Measurements from ENCODE around the gene SLC5A11. TPM values are rescaled to one million over a fixed set of nuclear protein-coding genes. Genes with fewer than 3 reads are reported as not detected.

Gene SLC5A11
- total and polyA plus RNA-seq, 11 donors: 0.75 TPM; not detected in 10

GRCh38 chr16:24879684-24880083, 33.9 kb downstream of the SLC5A11 start:
- no peaks in the 10 kb centered on the region for H3K9me3 ChIP-seq
- H3K27me3 ChIP-seq: no peaks in the 10 kb centered on the region
- DNase-seq: no peak
- no peaks in the 10 kb centered on the region for H3K36me3 ChIP-seq
- H3K27ac ChIP-seq: no peak overlapping the region
- no peak overlapping the region for H3K4me3 ChIP-seq
- WGBS, 4 donors: 92 to 99% (median 93%) methylated on average over 2 of the region's 2 CpGs
- TF ChIP-seq POLR2A (IDR thresholded peaks at IDR 0.05): no peak
- TF ChIP-seq, protein P1, sequence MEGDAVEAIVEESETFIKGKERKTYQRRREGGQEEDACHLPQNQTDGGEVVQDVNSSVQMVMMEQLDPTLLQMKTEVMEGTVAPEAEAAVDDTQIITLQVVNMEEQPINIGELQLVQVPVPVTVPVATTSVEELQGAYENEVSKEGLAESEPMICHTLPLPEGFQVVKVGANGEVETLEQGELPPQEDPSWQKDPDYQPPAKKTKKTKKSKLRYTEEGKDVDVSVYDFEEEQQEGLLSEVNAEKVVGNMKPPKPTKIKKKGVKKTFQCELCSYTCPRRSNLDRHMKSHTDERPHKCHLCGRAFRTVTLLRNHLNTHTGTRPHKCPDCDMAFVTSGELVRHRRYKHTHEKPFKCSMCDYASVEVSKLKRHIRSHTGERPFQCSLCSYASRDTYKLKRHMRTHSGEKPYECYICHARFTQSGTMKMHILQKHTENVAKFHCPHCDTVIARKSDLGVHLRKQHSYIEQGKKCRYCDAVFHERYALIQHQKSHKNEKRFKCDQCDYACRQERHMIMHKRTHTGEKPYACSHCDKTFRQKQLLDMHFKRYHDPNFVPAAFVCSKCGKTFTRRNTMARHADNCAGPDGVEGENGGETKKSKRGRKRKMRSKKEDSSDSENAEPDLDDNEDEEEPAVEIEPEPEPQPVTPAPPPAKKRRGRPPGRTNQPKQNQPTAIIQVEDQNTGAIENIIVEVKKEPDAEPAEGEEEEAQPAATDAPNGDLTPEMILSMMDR (IDR thresholded peaks at IDR 0.05): no peak
- no peaks in the 10 kb centered on the region for H3K4me1 ChIP-seq
- intact Hi-C loops (cut with DNase I): no loop called here
- ATAC-seq: no peak

DNA sequence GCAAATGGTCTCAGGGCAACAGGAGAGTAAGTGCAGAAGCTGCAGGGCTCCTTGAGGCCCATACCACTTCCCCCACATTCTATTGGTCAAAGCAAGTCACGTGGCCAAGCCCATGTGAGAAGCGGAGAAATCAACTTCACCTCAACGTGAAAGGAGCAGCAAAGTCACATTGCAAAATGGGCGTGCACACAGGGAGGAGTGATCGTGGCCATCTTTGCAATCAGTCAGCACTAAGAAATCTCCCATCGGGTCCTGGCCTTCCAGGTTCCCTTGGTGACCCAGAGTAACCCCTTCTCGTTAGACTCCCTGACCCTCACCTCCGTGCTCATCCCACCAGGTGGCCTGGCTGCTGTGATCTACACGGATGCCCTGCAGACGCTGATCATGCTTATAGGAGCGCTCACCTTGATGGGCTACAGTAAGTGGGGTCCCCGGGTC, 38.0 kb downstream of the SLC5A11 start:
- Histone ChIP-seq H3K36me3 (no peaks in the 10 kb centered on the region), H3K9me3 (peaks cover 0 to 14% (median 0%) of the 10 kb centered on the region in 12 donors), H3K4me3 (no peak overlapping the region), H3K27me3 (no peaks in the 10 kb centered on the region), H3K4me1 (no peaks in the 10 kb centered on the region), H3K27ac (no peak overlapping the region)
- 62 to 75% (median 67%) methylated on average over 12 of the region's 12 CpGs for WGBS, 4 donors
- TF ChIP-seq, protein P1 (IDR thresholded peaks at IDR 0.05): no peak
- no peak for TF ChIP-seq POLR2A (IDR thresholded peaks at IDR 0.05)
- no peak for ATAC-seq
- DNase-seq: no peak
- intact Hi-C loops (cut with DNase I): no loop called here

GRCh38 chr16:24887472-24887871, 41.7 kb downstream of the SLC5A11 start:
- Histone ChIP-seq H3K36me3 (no peaks in the 10 kb centered on the region), H3K4me3 (no peak overlapping the region), H3K9me3 (peaks cover 0 to 14% (median 0%) of the 10 kb centered on the region in 12 donors), H3K27ac (no peak overlapping the region), H3K4me1 (no peaks in the 10 kb centered on the region), H3K27me3 (peaks cover 0 to 5% (median 0%) of the 10 kb centered on the region in 9 donors)
- intact Hi-C loops (cut with DNase I): no loop called here
- TF ChIP-seq, protein P1 (IDR thresholded peaks at IDR 0.05): no peak
- no peak for TF ChIP-seq POLR2A (IDR thresholded peaks at IDR 0.05)
- ATAC-seq: no peak
- no peak for DNase-seq
- WGBS, 4 donors: 94 to 98% (median 96%) methylated on average over 2 of the region's 2 CpGs

DNA sequence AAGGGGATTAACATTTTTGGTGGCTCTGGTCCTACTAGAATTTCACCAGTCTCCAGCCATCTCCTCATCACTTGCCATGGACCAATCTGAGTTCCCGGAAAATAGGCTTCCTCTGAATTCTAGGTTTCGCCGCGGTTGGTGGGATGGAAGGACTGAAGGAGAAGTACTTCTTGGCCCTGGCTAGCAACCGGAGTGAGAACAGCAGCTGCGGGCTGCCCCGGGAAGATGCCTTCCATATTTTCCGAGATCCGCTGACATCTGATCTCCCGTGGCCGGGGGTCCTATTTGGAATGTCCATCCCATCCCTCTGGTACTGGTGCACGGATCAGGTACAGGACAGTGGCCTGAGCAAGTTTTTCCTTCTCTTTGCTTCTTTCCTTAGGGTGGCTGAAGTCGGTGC, 45.0 kb downstream of the SLC5A11 start:
- intact Hi-C loops (cut with DNase I): no loop called here
- ATAC-seq: no peak

More for the DNA sequence above, 45.0 kb downstream of the SLC5A11 start:
- Histone ChIP-seq H3K4me1 (no peaks in the 10 kb centered on the region), H3K27ac (no peak overlapping the region), H3K36me3 (no peaks in the 10 kb centered on the region), H3K27me3 (peaks cover 0 to 9% (median 0%) of the 10 kb centered on the region in 9 donors), H3K4me3 (no peak overlapping the region), H3K9me3 (peaks cover 0 to 14% (median 0%) of the 10 kb centered on the region in 12 donors)
- DNase-seq: no peak
- no peak for TF ChIP-seq POLR2A (IDR thresholded peaks at IDR 0.05)
- TF ChIP-seq, protein P1 (IDR thresholded peaks at IDR 0.05): no peak
- WGBS, 4 donors: 67 to 87% (median 81%) methylated on average over 13 of the region's 13 CpGs

Data from heart left ventricle (tissue), 16 donors.